Umbilical cord (tissue), 2 donors: Measurements from ENCODE around the gene EIF2S3B. TPM values are rescaled to one million over a fixed set of nuclear protein-coding genes. Genes with fewer than 3 reads are reported as not detected.
"Not testable (repeated sequence)": the region's sequence is repeated elsewhere in the genome, so short reads cannot be mapped to it uniquely, and the experiment has no call there.

Source experiments
- DNase-seq: peaks from one replicate; pipeline ENCODE4 v3.0.0-alpha.2; 2015; ENCODE audit warnings: low spot score
- total RNA-seq: library from RNA; depleted of rRNA; stranded (reverse); fragments of >200 nt; gene quantifications from one replicate; pipeline ENCODE4 v1.2.3, GENCODE V29; 2014; ENCODE audit warnings: low replicate concordance; ENCODE audit not compliant: insufficient read depth

Gene EIF2S3B
- 3.9 TPM for total RNA-seq

DNA sequence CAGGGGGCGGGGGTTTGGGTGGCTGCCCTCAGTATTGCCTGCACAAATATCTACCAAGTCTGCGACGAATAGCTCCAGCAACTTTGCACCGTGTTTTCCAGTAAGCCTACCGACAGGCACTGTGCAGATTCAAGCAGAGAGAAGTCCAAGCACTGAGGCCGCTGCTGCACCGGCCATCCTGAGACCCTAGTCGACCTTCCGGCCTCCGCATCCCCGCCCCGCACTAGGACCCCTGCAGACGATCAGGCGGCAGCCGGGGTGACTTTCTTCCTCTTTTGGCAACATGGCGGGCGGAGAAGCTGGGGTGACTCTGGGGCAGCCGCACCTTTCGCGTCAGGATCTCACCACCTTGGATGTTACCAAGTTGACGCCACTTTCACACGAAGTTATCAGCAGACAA is at the start of gene EIF2S3B:
Gene EIF2S3B (plus strand): TSS at position 271 of the 400 bp plus-strand sequence. CDS start 13 bp downstream, at position 284.
- DNase-seq = no peak

DNA sequence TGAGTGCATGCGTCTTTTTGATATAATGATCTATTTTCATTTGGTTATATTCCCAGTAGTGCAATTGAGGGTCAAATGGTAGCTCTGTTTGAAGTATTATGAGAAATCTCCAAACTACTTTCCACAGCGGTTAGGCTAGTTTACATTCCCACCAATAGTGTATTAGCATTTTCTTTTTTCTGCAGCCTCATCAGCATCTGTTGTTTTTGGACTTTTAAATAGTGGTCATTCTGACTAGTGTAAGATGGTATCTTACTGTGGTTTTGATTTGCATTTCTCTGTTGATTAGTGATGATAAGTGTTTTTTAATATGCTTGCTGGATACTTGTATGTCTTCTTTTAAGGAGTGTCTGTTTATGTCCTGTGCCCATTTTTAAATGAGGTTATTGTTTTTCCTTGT is 48.8 kb upstream of the EIF2S3B start:
- no peak for DNase-seq

DNA sequence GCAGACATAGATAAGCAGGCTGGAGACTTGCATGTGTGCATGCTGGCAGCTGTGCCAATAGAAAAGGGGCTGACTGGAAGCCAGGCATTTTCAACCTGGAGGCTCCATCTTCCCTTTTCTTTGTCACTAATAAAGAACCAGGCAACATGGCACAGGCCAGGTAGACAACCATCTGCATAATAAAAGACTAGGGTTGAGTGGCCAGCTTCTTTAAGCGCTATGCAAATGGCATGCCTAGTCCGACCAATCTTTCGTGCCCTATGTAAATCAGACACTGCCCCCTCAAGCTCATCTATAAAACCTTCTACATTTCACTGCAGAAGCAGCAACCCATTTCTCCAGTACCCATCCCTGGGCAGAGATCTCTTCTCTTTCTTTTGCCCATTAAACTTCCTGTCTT is 47.9 kb upstream of the EIF2S3B start:
- DNase-seq = no peak

DNA sequence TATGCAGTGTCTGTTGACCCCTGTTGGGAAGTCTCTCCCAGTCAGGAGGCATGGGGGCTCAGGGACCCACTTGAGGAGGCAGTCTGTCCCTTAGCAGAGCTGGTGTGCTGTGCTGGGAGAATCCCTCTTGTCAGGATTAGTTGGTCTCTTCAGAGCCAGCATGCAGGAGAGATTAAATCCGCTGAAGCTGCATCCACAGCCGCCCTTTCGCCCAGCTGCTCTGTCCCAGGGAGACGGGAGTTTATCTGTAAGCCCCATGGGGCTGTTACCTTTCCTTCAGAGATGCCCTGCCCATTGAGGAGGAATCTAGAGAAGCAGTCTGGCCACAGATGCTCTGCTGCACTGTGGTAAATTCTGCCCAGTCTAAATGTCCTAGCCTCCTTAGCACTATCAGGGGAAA is 39.4 kb upstream of the EIF2S3B start:
- DNase-seq = no peak

DNA sequence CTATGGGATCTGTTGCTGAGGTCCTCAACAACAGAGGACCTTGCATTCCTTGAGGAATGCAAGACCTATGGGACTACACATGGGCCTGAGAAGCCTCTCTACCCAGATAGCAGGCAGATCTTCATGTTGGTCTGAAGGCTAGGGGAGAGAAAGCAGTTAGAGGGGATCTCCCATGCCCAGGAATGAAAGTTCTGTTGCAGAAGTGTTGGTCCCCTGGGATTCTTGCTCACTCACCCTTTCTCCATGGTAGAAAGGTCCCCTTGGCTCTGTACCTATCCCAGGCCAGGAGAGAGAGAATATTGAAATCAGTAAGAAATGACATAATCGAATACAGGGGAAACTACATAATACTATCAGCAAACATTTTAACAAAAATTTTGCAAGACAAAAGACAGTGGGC is 36.0 kb upstream of the EIF2S3B start:
- DNase-seq = no peak

DNA sequence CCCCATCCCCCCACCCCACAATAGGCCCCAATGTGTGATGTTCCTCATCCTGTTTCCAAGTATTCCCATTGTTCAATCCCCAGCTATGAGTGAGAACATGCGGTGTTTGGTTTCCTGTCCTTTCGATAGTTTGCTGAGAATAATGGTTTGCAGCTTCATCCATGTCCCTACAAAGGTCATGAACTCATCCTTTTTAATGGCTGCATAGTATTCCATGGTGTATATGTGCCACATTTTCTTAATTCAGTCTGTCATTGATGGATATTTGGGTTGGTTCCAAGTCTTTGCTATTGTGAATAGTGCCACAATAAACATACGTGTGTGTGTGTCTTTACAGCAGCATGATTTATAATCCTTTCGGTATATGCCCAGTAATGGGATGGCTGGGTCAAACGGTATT is 32.9 kb upstream of the EIF2S3B start:
- DNase-seq = not testable (repeated sequence)

DNA sequence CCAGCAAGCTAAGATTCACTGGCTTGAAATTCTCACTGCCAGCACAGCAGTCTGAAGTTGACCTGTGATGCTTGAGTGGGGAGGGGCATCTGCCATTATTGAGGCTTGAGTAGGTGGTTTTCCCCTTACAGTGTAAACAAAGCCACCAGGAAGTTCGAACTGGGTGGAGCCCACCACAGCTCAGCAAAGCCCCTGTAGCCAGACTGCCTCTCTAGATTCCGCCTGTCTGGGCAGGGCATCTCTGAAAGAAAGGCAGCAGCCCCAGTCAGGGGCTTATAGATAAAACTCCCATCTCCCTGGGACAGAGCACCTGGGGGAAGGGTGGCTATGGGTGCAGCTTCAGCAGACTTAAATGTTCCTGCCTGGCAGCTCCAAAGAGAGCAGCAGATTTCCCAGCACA is 23.8 kb upstream of the EIF2S3B start:
- not testable (repeated sequence) for DNase-seq

DNA sequence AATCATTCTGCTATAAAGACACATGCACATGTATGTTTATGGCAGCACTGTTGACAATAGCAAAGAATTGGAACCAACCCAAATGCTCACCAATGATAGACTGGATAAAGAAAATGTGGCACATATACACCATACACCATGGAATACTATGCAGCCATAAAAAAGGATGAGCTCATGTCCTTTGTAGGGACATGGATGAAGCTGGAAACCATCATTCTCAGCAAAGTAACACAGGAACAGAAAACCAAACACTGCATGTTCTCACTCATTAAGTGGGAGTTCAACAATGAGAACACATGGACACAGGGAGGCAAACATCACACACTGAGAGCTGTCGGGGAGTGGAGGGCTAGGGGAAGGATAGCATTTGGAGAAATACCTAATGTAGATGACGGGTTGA is 18.4 kb upstream of the EIF2S3B start:
- DNase-seq = not testable (repeated sequence)

DNA sequence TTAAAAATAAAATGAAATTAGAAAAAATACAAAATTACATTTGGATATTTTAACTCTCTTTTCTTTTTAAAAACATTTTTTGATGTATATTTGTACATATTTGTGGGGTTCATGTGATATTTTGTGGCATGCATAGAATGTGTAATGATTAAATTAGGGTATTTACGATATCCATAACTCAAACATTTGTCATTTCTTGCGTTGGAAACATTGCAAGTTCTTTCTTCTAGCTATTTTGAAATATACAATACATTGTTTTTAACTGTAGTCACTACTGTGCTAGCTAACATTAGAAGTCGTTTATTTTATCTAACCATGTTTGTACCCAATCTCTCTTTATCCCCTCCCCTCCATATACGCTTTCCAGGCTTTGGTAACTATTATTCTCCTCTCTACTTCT is 13.9 kb upstream of the EIF2S3B start:
- no peak for DNase-seq

DNA sequence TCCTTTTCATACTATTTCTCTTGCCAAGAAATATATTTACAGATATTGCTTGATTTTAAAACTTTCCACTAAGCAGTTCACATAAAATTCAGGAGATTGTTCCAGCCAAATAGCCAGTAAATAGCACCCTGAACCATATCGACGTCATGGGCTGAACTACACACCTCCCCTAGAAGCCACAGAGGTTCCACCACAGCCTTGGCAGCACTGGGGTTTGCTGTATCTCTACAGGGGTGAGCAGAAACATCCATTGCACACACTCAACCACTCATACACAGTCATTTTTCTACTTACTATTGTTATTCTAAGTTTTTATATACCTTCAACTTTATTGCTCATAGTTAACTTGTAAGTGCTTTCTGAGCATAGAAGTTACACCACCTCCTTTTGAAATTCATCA is 8.1 kb upstream of the EIF2S3B start:
- no peak for DNase-seq

DNA sequence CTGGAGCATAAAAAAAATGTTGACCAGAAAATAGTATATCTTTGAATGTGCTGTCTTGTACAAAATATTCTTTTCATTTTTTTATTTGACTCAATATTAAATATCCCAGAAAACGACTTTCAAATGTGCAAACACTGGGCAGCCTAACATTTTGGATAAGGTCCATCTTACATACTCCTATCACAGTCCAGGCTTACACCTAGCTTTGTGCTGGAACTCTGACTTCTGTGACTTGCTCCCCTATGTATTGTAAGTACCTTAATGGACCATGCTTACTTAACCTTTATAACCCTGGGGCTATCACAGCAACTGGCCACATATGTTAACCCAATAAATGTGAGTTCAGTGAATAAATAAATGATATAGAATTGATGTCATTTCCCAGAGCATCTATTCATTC is 7.6 kb upstream of the EIF2S3B start:
- DNase-seq = no peak

DNA sequence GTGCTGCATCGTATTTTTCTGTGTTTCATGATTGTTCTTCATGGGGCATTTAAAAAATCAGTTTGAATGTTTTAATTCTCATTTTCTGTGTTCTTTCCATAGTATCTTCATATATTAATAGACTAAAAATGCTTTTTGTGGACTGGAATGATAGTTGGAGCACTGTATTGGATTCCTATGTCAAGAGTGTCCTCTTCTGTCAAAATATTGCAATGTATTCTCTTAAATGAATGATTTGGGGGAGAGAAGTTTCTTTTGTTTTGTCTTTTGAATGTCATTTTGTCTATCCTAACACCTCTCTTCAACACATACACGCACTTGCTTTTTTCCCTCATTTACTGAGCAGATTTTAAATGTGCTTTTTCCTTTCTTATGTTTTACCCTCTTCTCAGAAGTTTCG is 4.7 kb upstream of the EIF2S3B start:
- peak; percentile 12 for DNase-seq

DNA sequence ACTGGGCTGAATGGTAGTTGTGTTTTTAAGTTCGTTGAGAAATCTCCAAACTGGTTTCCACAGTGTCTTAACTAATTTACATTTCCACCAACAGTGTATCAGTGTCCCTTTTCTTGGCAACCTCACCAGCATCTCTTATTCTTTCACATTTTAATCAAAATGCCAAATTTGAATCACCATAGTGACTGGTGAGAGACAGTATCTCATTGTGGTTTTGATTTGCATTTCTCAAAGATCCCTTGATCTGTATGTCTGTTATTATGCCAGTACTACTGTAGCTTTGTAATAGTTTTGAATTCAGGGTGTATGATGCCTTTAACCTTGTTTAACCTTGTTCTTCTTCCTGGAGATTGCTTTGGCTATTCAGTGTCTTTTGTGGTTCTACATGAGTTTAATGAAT is 2.2 kb upstream of the EIF2S3B start:
- no peak for DNase-seq

DNA sequence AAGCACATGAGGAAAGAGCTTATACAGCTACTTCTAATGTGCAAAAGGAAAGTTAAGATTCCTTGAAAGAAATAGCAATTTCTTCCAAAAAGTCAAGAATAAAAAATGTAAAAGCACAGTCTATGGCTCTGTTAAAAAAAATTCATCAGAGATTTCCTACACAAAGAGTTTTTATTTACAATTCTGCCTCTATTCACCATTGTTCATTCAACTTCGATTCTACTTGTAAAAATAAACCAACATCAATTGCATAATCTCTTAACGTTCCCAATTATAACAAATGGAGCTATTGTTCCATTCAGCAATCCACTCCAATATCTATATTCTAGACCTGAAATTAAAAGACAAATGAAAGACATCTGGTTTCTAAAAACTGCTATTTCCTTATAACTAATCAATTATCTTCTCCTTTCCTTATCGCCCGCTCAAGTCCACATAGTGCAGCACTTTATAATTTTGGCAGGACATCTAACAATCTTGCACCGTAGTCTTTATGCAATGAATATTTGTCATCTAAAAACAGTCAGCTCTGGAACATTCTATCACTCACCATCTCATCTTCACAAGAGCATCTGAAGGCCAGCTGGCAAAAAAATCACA is 6.2 kb downstream of the EIF2S3B start:
- no peak for DNase-seq

DNA sequence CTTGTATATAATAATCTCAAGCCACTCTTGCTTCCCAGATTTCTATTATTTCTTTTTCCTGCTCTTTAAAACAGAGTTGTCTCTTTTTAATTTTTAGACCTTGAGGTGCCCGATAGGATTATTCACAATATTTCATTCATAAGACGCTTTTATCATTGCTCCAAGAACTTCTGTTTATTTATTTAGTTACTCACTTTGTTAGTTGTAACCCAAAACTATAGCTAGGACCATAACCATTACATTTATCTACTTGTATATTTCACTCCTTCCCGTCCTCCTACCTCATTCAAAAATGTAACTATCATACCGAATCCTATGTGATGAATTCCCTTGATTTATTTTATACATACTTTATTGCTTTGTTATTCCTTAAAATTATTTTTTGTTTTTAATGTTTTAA is 7.1 kb downstream of the EIF2S3B start:
- DNase-seq = no peak

DNA sequence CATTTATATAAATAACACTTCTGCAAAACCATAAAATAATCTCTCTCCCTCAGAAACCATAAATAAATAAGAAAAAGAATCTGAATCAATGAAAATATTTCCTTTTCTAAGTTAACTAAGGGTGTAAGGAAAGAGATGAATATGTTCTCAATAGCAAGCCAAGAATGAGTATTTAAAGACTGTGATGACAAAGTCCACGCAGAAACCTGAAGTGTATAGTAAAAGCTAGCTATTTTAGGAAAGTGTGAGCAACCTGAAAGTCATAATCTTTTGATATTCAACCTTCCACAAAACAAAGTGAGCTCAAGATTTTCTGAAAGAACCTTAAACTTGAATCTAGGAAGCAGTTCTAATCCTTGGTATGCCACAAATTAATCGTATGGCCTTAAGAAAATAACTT is 15.9 kb downstream of the EIF2S3B start:
- DNase-seq = no peak

DNA sequence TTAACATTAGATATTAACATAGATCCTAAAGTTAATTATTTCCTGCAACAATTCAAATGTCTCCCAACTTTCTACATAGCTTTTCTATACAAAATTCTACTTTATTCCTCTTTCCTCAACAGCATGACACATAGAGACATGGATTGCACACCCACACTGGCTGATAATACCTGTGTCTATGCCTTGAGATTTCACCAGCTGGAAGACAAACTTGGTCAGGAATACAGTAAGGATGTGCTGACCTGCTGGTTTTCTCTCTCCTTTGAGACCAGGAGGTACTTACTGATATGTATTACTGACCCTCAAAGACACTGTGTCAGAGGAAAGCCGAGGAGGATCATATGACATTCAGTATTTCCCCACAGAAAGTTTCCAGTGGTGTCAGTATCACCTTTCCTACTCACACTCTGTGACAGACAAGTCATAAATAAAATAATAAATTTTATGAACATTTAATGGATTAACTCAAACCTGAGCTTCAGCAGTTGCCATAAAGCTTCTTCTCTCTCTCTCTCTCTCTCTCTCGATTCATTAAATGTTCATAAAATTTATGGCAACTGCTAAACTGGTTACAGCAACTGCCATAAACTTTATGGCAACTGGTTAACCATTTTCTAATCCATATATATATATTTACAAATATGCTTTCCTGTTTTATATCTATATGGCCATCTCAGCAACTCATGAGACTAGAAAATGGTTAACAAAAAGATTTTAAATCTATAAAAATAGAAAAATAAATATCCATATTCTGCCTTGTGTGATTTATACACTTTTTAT is 22.7 kb downstream of the EIF2S3B start:
- DNase-seq = no peak

DNA sequence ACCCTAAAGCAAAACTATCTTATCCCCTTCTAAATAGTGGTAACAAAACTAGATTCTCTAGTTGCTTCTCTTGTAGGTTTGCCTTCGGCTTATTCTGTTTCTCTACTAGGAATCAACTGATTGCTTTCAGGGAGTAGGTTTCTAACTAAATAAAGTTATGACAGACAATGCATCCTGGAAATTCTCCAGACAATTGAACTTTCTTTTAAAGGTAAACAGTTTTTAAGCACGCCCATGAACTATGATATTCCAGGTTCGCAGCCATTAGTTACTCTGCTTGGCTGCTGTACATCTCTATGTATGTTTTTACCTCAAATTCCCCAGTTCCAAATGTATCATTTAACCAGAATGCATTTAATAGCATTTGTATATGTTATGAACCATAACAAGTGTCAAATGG is 23.9 kb downstream of the EIF2S3B start:
- DNase-seq = no peak

DNA sequence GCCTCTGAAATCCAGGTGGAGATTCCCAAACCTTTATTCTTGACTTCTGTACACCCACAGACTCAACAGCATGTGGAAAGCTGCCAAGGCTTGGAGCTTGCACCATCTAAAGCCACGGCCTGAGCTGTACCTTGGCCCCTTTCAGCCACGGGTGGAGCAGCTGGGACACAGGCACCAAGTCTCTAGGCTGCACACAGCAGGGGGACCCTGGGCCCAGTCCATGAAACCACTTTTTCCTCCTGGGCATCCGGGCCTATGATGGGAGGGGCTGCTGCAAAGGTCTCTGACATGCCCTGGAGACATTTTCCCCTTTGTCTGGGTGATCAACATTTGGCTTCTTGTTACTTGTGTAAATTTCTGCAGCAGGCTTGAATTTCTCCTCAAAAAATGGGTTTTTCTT is 32.0 kb downstream of the EIF2S3B start:
- DNase-seq = no peak

DNA sequence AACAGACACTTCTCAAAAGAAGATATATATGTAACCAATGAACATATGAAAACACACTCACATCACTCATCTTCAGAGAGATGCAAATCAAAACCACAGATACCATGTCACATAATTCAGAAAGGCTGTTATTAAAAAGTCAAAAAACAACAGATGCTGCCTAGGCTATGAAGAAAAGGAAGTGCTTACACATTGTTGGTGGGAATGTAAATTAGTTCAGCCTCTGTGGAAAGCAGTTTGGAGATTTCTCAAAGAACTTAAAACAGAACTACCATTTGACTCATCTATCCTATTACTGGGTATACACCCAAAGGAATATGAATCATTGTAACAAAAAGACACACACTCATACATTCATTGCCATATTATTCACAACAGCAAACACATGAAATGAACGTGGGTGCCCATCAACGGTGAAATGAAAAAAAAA is 35.1 kb downstream of the EIF2S3B start:
- no peak for DNase-seq

DNA sequence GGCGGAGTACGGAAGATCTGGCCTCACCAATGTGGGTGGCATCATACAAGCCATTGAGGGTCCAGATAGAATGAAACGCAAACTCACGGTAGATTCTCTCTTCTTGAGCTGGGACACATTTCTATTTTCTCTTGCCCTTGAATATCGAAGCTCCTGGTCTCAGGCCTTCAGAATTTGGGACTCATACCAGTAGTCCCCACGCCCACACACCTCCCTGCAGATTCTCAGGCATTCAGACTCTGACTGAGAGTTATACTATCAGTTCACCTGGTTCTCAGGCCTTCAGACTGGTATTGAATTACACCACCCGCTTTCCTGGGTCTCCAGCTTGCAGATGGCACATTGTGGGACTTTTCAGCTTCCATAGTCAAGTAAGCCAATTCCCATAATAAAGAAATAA is 37.8 kb downstream of the EIF2S3B start:
- no peak for DNase-seq

DNA sequence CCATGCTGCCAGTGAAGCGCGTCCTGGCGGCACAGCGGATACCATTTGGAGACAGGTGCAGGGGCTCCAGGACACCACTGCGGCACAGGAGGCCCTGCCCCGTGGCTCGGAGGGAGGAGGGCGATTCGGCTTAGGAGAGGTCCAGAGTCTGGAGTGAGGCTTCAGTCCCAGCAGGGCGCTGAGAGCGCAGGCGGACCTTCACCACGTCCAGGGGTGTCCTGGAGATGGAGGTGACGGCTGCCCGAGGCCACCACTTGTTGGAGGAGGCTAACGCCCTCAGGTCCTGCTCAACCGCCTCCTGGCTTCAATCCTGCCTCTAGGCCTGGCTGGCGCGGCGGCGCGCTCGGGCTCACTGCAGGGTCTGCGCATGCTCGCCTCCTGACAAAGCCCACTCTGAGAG is 45.7 kb downstream of the EIF2S3B start:
- no peak for DNase-seq

DNA sequence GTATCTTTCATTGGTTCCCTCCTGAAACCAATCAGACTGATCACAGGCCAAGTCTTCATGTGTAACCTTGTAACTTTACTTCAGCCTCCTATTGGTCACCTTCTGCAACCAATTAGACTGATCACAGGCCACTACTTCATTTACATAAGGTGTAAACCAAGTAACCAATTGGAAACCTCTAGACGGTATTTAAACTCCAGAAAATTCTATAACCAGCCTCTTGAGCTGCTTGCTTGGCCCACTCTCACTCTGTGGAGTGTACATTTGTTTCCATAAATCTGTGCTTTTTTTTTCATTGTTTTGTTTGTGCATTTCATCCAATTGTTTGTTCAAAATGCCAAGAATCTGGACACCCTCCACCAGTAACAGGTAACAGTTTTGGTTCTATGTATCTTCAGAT is 47.5 kb downstream of the EIF2S3B start:
- no peak for DNase-seq
